ENCODE data around the gene ARRDC3.

DNA sequence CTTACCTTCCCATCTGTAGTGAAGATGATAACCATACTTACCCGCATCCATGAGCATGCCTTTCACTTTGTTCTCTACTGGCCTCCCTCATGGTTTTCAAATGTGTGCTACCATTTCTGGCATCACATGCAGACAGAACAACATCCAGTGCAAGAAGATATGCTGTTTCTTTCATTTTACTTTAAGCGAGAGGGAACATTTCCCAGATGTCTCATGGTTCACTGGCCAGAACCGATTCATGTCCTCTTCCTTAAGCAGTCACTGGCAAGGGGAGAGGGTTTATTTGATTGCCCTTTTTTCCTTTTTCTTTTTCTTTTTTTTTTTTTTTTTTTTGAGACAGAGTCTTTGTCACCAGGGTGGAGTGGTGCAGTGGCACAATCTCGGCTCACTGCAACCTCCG is 37.7 kb downstream of the ARRDC3 start:
- TF ChIP-seq, protein P1, sequence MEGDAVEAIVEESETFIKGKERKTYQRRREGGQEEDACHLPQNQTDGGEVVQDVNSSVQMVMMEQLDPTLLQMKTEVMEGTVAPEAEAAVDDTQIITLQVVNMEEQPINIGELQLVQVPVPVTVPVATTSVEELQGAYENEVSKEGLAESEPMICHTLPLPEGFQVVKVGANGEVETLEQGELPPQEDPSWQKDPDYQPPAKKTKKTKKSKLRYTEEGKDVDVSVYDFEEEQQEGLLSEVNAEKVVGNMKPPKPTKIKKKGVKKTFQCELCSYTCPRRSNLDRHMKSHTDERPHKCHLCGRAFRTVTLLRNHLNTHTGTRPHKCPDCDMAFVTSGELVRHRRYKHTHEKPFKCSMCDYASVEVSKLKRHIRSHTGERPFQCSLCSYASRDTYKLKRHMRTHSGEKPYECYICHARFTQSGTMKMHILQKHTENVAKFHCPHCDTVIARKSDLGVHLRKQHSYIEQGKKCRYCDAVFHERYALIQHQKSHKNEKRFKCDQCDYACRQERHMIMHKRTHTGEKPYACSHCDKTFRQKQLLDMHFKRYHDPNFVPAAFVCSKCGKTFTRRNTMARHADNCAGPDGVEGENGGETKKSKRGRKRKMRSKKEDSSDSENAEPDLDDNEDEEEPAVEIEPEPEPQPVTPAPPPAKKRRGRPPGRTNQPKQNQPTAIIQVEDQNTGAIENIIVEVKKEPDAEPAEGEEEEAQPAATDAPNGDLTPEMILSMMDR (IDR thresholded peaks at IDR 0.05): no peak
- TF ChIP-seq POLR2AphosphoS5 (IDR thresholded peaks at IDR 0.05) (no peak), EP300 (IDR thresholded peaks at IDR 0.05) (no peak)
